Measurements from ENCODE around the gene BTBD17. TPM values are rescaled to one million over a fixed set of nuclear protein-coding genes. Genes with fewer than 3 reads are reported as not detected.

BTBD17 gene
- polyA plus RNA-seq, 2 of the 4 experiments (the other 2 are of a cell fraction), result not detected

DNA sequence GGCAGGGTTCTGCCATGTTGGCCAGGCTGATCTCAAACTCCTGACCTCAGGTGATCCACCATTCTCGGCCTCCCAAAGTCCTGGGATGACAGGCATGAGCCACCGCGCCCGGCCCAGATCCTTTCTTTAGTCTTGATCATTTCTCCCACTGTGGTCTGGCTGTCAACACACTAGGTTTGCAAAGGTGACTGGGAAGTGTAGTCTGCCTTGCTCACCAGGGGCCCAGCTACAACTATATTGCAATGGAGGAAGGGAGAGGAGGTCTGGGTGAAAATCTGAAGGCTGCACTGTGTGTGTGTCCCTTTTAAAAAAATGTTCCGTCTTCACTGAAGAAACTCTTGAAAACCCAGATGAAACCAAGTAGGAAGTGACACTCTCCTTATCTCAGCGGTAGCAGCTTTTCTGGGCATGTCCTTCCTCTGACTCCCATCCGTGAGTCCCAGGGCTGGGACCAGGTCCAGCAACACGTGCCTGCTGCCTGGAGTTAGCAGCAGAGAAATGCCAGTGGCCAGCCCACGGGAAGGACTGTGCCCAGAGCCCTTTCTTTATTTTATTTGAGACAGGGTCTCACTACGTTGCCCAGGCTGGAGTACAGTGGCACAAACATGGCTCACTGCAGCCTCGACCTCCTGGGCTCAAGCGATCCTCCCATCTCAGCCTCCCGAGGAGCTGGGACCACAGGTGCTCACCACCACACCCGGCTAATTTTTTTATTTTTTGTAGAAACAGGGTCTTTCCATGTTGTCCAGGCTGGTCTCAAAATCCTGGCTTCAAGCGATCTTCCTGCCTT is 53.5 kb downstream of the BTBD17 start:
- ATAC-seq (no peak), DNase-seq (ENCODE audit: low read depth in 1 of 2, low spot score in 1 of 2) (no peak), FAIRE-seq (no peak)
- TF ChIP-seq RCOR1 (IDR thresholded peaks at IDR 0.05; ENCODE audit: low read depth, low read length) (no peak), JUNB (IDR thresholded peaks at IDR 0.05) (no peak)
- Histone ChIP-seq H3K4me2 (no peak overlapping the region), H3K27ac (no peak overlapping the region), H3K9me3 (peaks cover 5% of the 10 kb centered on the region; the same call in 1 of the 3 replicates), H3K4me1 (0 out of 3 replicates have a peak, but pooled peaks cover 3% of the 10 kb centered on the region), H3K4me3 (no peak overlapping the region)
- POLR2A ChIA-PET, result no interaction called here
- WGBS (ENCODE audit: missing lambda C conversion rate), result 65% methylated on average over 15 of the region's 15 CpGs
- CTCF ChIA-PET, result interaction anchor here (0.7 to 2.2 kb wide), 8 partner anchors 7 to 330 kb away, joined by 3 to 8 read pairs (median 4); no protein-coding TSS in a partner anchor

Other genes starting within 250 kb of the BTBD17 start
- gene RPL38, start 158.2 kb downstream of the BTBD17 start, polyA plus RNA-seq (2011; rRNA removed), result 2,364 and 3,205 TPM in 2 replicates
- 4,033 to 4,354 TPM (median 4,133 TPM) in 3 replicates for gene RPL38, start 158.2 kb downstream of the BTBD17 start, polyA plus RNA-seq (2017; fragmentation: RNase III; extraction: RNeasy Plus Mini Kit Qiagen cat#74134 plus additional on column Dnase treatment)
- 1.4 and 1.5 TPM in 2 replicates for gene TTYH2, start 148.3 kb downstream of the BTBD17 start, polyA plus RNA-seq (2011; rRNA removed)
- 1.1 to 1.7 TPM (median 1.7 TPM) in 3 replicates for gene TTYH2, start 148.3 kb downstream of the BTBD17 start, polyA plus RNA-seq (2017; fragmentation: RNase III; extraction: RNeasy Plus Mini Kit Qiagen cat#74134 plus additional on column Dnase treatment)
- gene DNAI2, start 87.6 kb downstream of the BTBD17 start, polyA plus RNA-seq (2011; rRNA removed), result not detected in 2 replicates
- gene DNAI2, start 87.6 kb downstream of the BTBD17 start, polyA plus RNA-seq (2017; fragmentation: RNase III; extraction: RNeasy Plus Mini Kit Qiagen cat#74134 plus additional on column Dnase treatment), result not detected in 3 replicates
- gene KIF19, start 35.6 kb downstream of the BTBD17 start, polyA plus RNA-seq (2011; rRNA removed), result not detected in 2 replicates
- not detected in 3 replicates for gene KIF19, start 35.6 kb downstream of the BTBD17 start, polyA plus RNA-seq (2017; fragmentation: RNase III; extraction: RNeasy Plus Mini Kit Qiagen cat#74134 plus additional on column Dnase treatment)
- gene GPR142, start 5.6 kb upstream of the BTBD17 start, polyA plus RNA-seq (2011; rRNA removed), result not detected in 2 replicates
- not detected in 3 replicates for gene GPR142, start 5.6 kb upstream of the BTBD17 start, polyA plus RNA-seq (2017; fragmentation: RNase III; extraction: RNeasy Plus Mini Kit Qiagen cat#74134 plus additional on column Dnase treatment)
- gene GPRC5C, start 70.2 kb upstream of the BTBD17 start, polyA plus RNA-seq (2011; rRNA removed), result 36.5 and 44.2 TPM in 2 replicates
- 42.4 to 49.2 TPM (median 44.0 TPM) in 3 replicates for gene GPRC5C, start 70.2 kb upstream of the BTBD17 start, polyA plus RNA-seq (2017; fragmentation: RNase III; extraction: RNeasy Plus Mini Kit Qiagen cat#74134 plus additional on column Dnase treatment)
- not detected in 2 replicates for gene CD300A, start 104.8 kb upstream of the BTBD17 start, polyA plus RNA-seq (2011; rRNA removed)
- not detected in 3 replicates for gene CD300A, start 104.8 kb upstream of the BTBD17 start, polyA plus RNA-seq (2017; fragmentation: RNase III; extraction: RNeasy Plus Mini Kit Qiagen cat#74134 plus additional on column Dnase treatment)
- not detected in 2 replicates for gene CD300LB, start 169.6 kb upstream of the BTBD17 start, polyA plus RNA-seq (2011; rRNA removed)
- gene CD300LB, start 169.6 kb upstream of the BTBD17 start, polyA plus RNA-seq (2017; fragmentation: RNase III; extraction: RNeasy Plus Mini Kit Qiagen cat#74134 plus additional on column Dnase treatment), result not detected in 3 replicates
- gene CD300C, start 184.2 kb upstream of the BTBD17 start, polyA plus RNA-seq (2011; rRNA removed), result 0.05 TPM in 1 of 2 replicates, not detected in the other
- 0.08 TPM in 1 of 3 replicates, not detected in the others for gene CD300C, start 184.2 kb upstream of the BTBD17 start, polyA plus RNA-seq (2017; fragmentation: RNase III; extraction: RNeasy Plus Mini Kit Qiagen cat#74134 plus additional on column Dnase treatment)
- gene CD300H, start 205.6 kb upstream of the BTBD17 start, polyA plus RNA-seq (2011; rRNA removed), result 0.29 TPM in 1 of 2 replicates, not detected in the other
- gene CD300H, start 205.6 kb upstream of the BTBD17 start, polyA plus RNA-seq (2017; fragmentation: RNase III; extraction: RNeasy Plus Mini Kit Qiagen cat#74134 plus additional on column Dnase treatment), result 0.37 to 0.50 TPM (median 0.45 TPM) in 3 replicates
- not detected in 2 replicates for gene CD300LD, start 230.4 kb upstream of the BTBD17 start, polyA plus RNA-seq (2011; rRNA removed)
- gene CD300LD, start 230.4 kb upstream of the BTBD17 start, polyA plus RNA-seq (2017; fragmentation: RNase III; extraction: RNeasy Plus Mini Kit Qiagen cat#74134 plus additional on column Dnase treatment), result not detected in 3 replicates

All from A549 (cell line).